DND-41 (cell line): ENCODE results near the gene TMEM117.

ENCODE experiments used
- ATAC-seq: fragments of 200-7000 bp; cut with Tn5 transposase; 3 replicates; pipeline ENCODE4 v1.9.1; 2021; ENCODE audit warnings: low read depth; ENCODE audit not compliant: insufficient read depth
- DNase-seq: peaks from one replicate; pipeline ENCODE4 v3.0.0-alpha.2; 2020
- H2AFZ ChIP-seq: 2 replicates; pipeline ENCODE4 v1.6.0; 2012; ENCODE audit warnings: low read depth, low read length
- H3K27ac ChIP-seq: 2 replicates; pipeline ENCODE4 v1.5.1; 2012; ENCODE audit warnings: low read length, inconsistent platforms
- H3K27me3 ChIP-seq: fragments of 200-600 bp; sonication (generic); 2 replicates; pipeline ENCODE4 v1.6.0; 2012; ENCODE audit warnings: low read length, mild to moderate bottlenecking, inconsistent platforms; ENCODE audit not compliant: insufficient read depth, poor library complexity
- H3K36me3 ChIP-seq: 2 replicates; pipeline ENCODE4 v1.5.1; 2012; ENCODE audit warnings: low read length, inconsistent platforms; ENCODE audit not compliant: insufficient read depth
- H3K4me1 ChIP-seq: 2 replicates; pipeline ENCODE4 v1.5.1; 2012; ENCODE audit warnings: mild to moderate bottlenecking, low read length; ENCODE audit not compliant: insufficient read depth
- H3K4me2 ChIP-seq: 2 replicates; pipeline ENCODE4 v1.6.0; 2012; ENCODE audit warnings: mild to moderate bottlenecking, moderate library complexity, low read length, inconsistent platforms; ENCODE audit not compliant: insufficient read depth
- H3K4me3 ChIP-seq, 2 experiments: fragments of 200-600 bp in 1 of 2; shearing (Covaris generic) in 1 of 2; 2 replicates each; pipeline ENCODE4 v1.5.1; 2012 to 2016; ENCODE audit warnings: inconsistent platforms in 2 of 2, low read length in 2 of 2, mild to moderate bottlenecking in 2 of 2, low read depth in 1 of 2, moderate library complexity in 1 of 2
- H3K79me2 ChIP-seq: 2 replicates; pipeline ENCODE4 v1.6.0; 2012; ENCODE audit warnings: low read length, inconsistent platforms; ENCODE audit not compliant: insufficient read depth
- H3K9ac ChIP-seq: 2 replicates; pipeline ENCODE4 v1.6.0; 2012; ENCODE audit warnings: low read depth, mild to moderate bottlenecking, inconsistent platforms, low read length, moderate library complexity
- H3K9me3 ChIP-seq: 2 replicates; pipeline ENCODE4 v1.5.1; 2012; ENCODE audit warnings: low read length, moderate library complexity, mild to moderate bottlenecking, inconsistent platforms; ENCODE audit not compliant: insufficient read depth, severe bottlenecking
- H4K20me1 ChIP-seq: 2 replicates; pipeline ENCODE4 v1.6.0; 2012; ENCODE audit warnings: low read length; ENCODE audit not compliant: insufficient read depth
- CTCF ChIP-seq: IDR thresholded peaks from 2 replicates; pipeline ENCODE4 v1.5.1; 2012; ENCODE audit warnings: borderline replicate concordance, low read length, moderate library complexity, mild to moderate bottlenecking; ENCODE audit not compliant: poor library complexity, severe bottlenecking; ENCODE audit errors: extremely low read depth
- EZH2 ChIP-seq: IDR thresholded peaks from 3 replicates; pipeline ENCODE4 v1.6.1; 2012; ENCODE audit warnings: borderline replicate concordance, low read depth, mild to moderate bottlenecking, moderate library complexity, low read length, inconsistent platforms; ENCODE audit not compliant: severe bottlenecking

TMEM117 gene

GRCh38 chr12:43880547-43880946 is 44.7 kb downstream of the TMEM117 start:
- H3K4me3 ChIP-seq: no peak overlapping the region
- no peaks in the 10 kb centered on the region for H3K9me3 ChIP-seq
- no peaks in the 10 kb centered on the region for H3K36me3 ChIP-seq
- TF ChIP-seq CTCF: no peak
- no peak for TF ChIP-seq EZH2
- H3K79me2 ChIP-seq: no peaks in the 10 kb centered on the region
- H4K20me1 ChIP-seq: no peaks in the 10 kb centered on the region
- no peak for DNase-seq
- ATAC-seq: no peak
- H3K4me1 ChIP-seq: no peaks in the 10 kb centered on the region
- no peak overlapping the region for H2AFZ ChIP-seq
- H3K27me3 ChIP-seq: peaks cover 2% of the 10 kb centered on the region
- H3K4me2 ChIP-seq: no peak overlapping the region
- H3K9ac ChIP-seq: no peak overlapping the region
- no peak overlapping the region for H3K27ac ChIP-seq

- peaks cover 2% of the 10 kb centered on the region for H3K27me3 ChIP-seq
- no peak overlapping the region for H2AFZ ChIP-seq
- H3K4me2 ChIP-seq: no peak overlapping the region
- H3K9me3 ChIP-seq: no peaks in the 10 kb centered on the region
- H3K27ac ChIP-seq: no peak overlapping the region
- H3K9ac ChIP-seq: no peak overlapping the region
- no peaks in the 10 kb centered on the region for H4K20me1 ChIP-seq
- DNase-seq (peak; percentile 16), ATAC-seq (peak; percentile 74; the same call in 2 of the 3 replicates)
- no peak overlapping the region for H3K4me3 ChIP-seq
- H3K79me2 ChIP-seq: no peaks in the 10 kb centered on the region
- H3K36me3 ChIP-seq: no peaks in the 10 kb centered on the region
- TF ChIP-seq EZH2: no peak
- TF ChIP-seq CTCF: peak; percentile 75
- H3K4me1 ChIP-seq: no peaks in the 10 kb centered on the region
Measured at GRCh38 chr12:43882578-43883178, 46.8 kb downstream of the TMEM117 start.

- Histone ChIP-seq H3K36me3 (no peaks in the 10 kb centered on the region), H3K4me1 (no peaks in the 10 kb centered on the region), H3K4me3 (no peak overlapping the region), H3K27me3 (peaks cover 2% of the 10 kb centered on the region), H4K20me1 (no peaks in the 10 kb centered on the region), H3K4me2 (no peak overlapping the region), H2AFZ (no peak overlapping the region), H3K27ac (no peak overlapping the region), H3K9ac (no peak overlapping the region), H3K79me2 (no peaks in the 10 kb centered on the region), H3K9me3 (no peaks in the 10 kb centered on the region)
- DNase-seq (no peak), ATAC-seq (no peak)
- no peak for TF ChIP-seq CTCF
- TF ChIP-seq EZH2: no peak
Measured at GRCh38 chr12:43883311-43883710, 47.4 kb downstream of the TMEM117 start.
